Fibroblast of the aortic adventitia (primary cell): ENCODE data around the gene ERFL. TPM values are rescaled to one million over a fixed set of nuclear protein-coding genes. Genes with fewer than 3 reads are reported as not detected.
"Not testable (repeated sequence)": the region's sequence is repeated elsewhere in the genome, so short reads cannot be mapped to it uniquely, and the experiment has no call there.

Experiments used
- DNase-seq: peaks from one replicate; pipeline ENCODE4 v3.0.0-alpha.2; 2010; ENCODE audit warnings: low read depth
- H3K4me3 ChIP-seq: 2 replicates; pipeline ENCODE4 v1.5.1; 2011; ENCODE audit warnings: low read depth, mild to moderate bottlenecking, control low read depth, low read length, moderate library complexity
- total RNA-seq: library from RNA; depleted of rRNA; stranded (reverse); fragments of >200 nt; gene quantifications from 2 replicates; pipeline ENCODE4 v1.2.3, GENCODE V29; 2012; ENCODE audit warnings: low replicate concordance
- TF ChIP-seq, protein P1 (sequence below): IDR thresholded peaks from 2 replicates; pipeline ENCODE4 v1.5.1; 2011; ENCODE audit warnings: mild to moderate bottlenecking, low read length, control low read depth, inconsistent platforms; ENCODE audit not compliant: insufficient read depth

ERFL gene
- total RNA-seq, 1 donor, result not detected

- TF ChIP-seq, protein P1, sequence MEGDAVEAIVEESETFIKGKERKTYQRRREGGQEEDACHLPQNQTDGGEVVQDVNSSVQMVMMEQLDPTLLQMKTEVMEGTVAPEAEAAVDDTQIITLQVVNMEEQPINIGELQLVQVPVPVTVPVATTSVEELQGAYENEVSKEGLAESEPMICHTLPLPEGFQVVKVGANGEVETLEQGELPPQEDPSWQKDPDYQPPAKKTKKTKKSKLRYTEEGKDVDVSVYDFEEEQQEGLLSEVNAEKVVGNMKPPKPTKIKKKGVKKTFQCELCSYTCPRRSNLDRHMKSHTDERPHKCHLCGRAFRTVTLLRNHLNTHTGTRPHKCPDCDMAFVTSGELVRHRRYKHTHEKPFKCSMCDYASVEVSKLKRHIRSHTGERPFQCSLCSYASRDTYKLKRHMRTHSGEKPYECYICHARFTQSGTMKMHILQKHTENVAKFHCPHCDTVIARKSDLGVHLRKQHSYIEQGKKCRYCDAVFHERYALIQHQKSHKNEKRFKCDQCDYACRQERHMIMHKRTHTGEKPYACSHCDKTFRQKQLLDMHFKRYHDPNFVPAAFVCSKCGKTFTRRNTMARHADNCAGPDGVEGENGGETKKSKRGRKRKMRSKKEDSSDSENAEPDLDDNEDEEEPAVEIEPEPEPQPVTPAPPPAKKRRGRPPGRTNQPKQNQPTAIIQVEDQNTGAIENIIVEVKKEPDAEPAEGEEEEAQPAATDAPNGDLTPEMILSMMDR, result no peak
- no peak overlapping the region for H3K4me3 ChIP-seq
- DNase-seq, result no peak
Observed at GRCh38 chr19:41917676-41918075, 10.6 kb downstream of the ERFL start.

DNA sequence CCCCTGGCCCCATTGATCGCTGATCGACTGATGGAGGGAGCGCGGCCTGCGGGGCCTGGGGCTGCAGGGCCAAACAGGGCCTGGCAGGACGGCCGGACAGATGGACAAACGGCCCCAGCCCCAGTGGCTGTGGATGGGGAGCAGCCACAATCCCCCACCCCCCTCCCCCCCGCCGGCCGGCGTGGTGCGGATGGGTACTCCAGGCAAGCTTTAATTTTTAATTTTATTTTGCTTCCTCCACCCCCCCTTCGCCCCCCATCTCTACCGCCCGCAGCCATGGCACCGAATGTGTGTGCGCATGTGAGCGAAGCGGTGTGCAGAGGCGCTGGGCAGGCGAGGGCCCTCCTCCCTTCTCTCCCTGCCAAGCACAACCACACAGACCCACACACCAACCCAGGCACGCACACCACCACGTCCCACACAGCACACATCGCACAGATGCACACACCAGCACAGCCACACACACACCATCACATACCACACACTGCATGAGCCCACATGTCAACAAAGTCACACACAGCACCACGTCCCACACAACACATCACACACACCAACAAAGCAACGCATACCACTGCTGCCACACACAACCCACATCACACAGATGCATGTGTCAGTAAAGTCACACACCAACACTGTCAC, 12.4 kb downstream of the ERFL start:
- TF ChIP-seq, protein P1, result no peak
- DNase-seq, result no peak
- H3K4me3 ChIP-seq, result no peak overlapping the region

GRCh38 chr19:41915021-41915775, 13.1 kb downstream of the ERFL start:
- DNase-seq, result no peak
- TF ChIP-seq, protein P1, result no peak
- no peak overlapping the region for H3K4me3 ChIP-seq

DNA sequence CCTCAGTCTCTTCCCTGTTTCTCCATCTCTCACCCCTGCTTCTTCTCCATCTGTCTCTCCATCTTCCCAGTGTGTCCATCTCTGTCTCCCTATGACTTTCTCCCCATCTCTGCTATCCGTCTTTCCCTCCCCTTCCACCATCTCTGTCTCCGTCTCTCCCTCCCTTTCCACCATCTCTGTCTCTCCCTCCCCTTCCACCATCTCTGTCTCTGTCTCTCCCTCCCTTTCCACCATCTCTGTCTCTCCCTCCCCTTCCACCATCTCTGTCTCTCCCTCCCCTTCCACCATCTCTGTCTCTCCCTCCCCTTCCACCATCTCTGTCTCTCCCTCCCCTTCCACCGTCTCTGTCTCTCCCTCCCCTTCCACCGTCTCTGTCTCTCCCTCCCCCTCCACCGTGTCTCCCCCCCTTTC, 13.8 kb downstream of the ERFL start:
- not testable (repeated sequence) for DNase-seq, H3K4me3 ChIP-seq

DNA sequence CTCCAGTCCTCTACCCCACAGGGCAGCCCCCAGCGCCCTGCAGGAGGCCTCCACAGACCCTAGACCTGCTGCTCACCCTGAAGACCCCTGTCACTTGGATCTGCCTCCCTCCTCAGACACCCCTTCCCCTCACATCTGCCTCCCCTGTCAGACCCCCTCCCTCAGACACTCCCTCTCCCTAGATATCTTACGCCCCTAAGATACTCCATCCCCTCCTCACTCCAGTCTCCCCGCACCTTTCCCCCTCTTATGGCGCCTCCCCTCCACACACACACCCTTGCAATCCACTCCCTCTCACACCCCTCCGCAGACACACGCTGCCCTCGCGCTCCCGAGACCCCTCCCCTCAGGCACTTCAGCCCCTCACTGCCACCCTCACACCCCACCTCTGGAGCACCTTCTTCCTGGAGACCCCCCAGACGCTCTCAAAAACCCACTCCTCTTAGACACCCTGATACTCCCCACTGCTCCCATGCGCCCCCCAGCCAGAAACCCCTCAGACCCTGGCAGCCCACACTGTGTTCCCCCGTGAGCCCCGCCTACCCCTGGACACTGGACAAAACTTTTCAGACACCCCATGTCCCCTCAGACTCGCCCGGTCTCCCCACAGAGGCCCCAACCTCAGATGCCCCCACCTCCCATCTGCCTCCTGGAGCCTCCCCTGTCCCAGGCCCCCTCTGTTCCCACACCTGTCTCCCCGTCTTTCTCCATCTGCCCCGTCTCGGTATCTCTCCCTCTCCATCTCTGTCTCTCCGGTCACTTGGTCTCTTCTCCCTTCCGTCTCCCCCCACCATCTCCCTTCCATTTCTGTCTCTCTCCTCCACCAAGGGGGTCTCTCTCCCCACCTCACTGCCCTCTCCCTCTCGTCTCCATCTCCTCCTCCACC, 14.5 kb downstream of the ERFL start:
- DNase-seq, result no peak
- TF ChIP-seq, protein P1, result no peak
- no peak overlapping the region for H3K4me3 ChIP-seq

GRCh38 chr19:41912899-41913537, 15.2 kb downstream of the ERFL start:
- H3K4me3 ChIP-seq, result no peak overlapping the region
- TF ChIP-seq, protein P1, result no peak
- no peak for DNase-seq
